KMS-11 (cell line): ENCODE measurements around the gene KDF1.

Experiments used
- H2AFZ ChIP-seq: fragments of 200-600 bp; sonication (generic); 2 replicates; pipeline ENCODE4 v1.6.1; 2016; ENCODE audit warnings: antibody characterized with exemption, mixed run types, low read depth
- H3K27ac ChIP-seq: fragments of 200-600 bp; sonication (generic); 2 replicates; pipeline ENCODE4 v1.6.1; 2016; ENCODE audit warnings: mild to moderate bottlenecking, mixed run types
- H3K27me3 ChIP-seq: fragments of 200-600 bp; sonication (generic); 2 replicates; pipeline ENCODE4 v1.6.1; 2017; ENCODE audit warnings: mild to moderate bottlenecking, low read depth, mixed run types, moderate library complexity; ENCODE audit not compliant: insufficient read depth
- H3K36me3 ChIP-seq: fragments of 200-600 bp; sonication (generic); 2 replicates; pipeline ENCODE4 v1.6.1; 2017; ENCODE audit warnings: mild to moderate bottlenecking, mixed run types; ENCODE audit not compliant: insufficient read depth
- H3K4me1 ChIP-seq: fragments of 200-600 bp; sonication (generic); 2 replicates; pipeline ENCODE4 v1.6.1; 2016; ENCODE audit warnings: mild to moderate bottlenecking, low read depth, mixed run types; ENCODE audit not compliant: poor library complexity, severe bottlenecking
- H3K4me2 ChIP-seq: fragments of 200-600 bp; sonication (generic); 2 replicates; pipeline ENCODE4 v1.7.0; 2016; ENCODE audit warnings: mild to moderate bottlenecking, mixed run types
- H3K4me3 ChIP-seq: fragments of 200-600 bp; sonication (generic); IDR thresholded peaks from 2 replicates; pipeline ENCODE4 v1.6.1; 2017; ENCODE audit warnings: low read depth, low read length, mixed read lengths; ENCODE audit not compliant: insufficient read depth
- H3K79me2 ChIP-seq: fragments of 200-600 bp; sonication (generic); 2 replicates; pipeline ENCODE4 v1.6.1; 2016; ENCODE audit warnings: low read depth, mixed run types; ENCODE audit not compliant: insufficient read depth
- H3K9ac ChIP-seq: fragments of 200-600 bp; sonication (generic); 2 replicates; pipeline ENCODE4 v1.6.1; 2016; ENCODE audit warnings: mild to moderate bottlenecking, mixed run types
- H4K20me1 ChIP-seq: fragments of 200-600 bp; sonication (generic); 2 replicates; pipeline ENCODE4 v1.6.1; 2016; ENCODE audit warnings: mild to moderate bottlenecking, mixed run types; ENCODE audit not compliant: insufficient read depth
- CTCF ChIP-seq: fragments of 200-600 bp; sonication (generic); conservative IDR thresholded peaks from 2 replicates; pipeline ENCODE4 v1.6.1; 2017; ENCODE audit warnings: low read depth, mild to moderate bottlenecking, antibody characterized with exemption, low read length, moderate library complexity, mixed read lengths

KDF1 gene, protein sequence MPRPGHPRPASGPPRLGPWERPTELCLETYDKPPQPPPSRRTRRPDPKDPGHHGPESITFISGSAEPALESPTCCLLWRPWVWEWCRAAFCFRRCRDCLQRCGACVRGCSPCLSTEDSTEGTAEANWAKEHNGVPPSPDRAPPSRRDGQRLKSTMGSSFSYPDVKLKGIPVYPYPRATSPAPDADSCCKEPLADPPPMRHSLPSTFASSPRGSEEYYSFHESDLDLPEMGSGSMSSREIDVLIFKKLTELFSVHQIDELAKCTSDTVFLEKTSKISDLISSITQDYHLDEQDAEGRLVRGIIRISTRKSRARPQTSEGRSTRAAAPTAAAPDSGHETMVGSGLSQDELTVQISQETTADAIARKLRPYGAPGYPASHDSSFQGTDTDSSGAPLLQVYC

GRCh38 chr1:26959722-26960624 lies at the start of gene KDF1:
TSS of gene KDF1 (minus strand) at chr1:26960468. CDS start at chr1:26952380, 8,088 bp downstream.
- Histone ChIP-seq H3K4me3 (no peak within 1 kb of the TSS), H3K4me1 (no peaks in the 10 kb centered on the region), H3K27me3 (no peaks in the 10 kb centered on the region; the same call in 1 of the 2 replicates), H3K9ac (no peak within 1 kb of the TSS), H2AFZ (no peak within 1 kb of the TSS), H3K4me2 (no peak within 1 kb of the TSS), H3K27ac (no peak within 1 kb of the TSS), H4K20me1 (no peaks in the 10 kb centered on the region), H3K36me3 (no peaks in the 10 kb centered on the region), H3K79me2 (no peaks in the 10 kb centered on the region)
- TF ChIP-seq CTCF, result no peak

DNA sequence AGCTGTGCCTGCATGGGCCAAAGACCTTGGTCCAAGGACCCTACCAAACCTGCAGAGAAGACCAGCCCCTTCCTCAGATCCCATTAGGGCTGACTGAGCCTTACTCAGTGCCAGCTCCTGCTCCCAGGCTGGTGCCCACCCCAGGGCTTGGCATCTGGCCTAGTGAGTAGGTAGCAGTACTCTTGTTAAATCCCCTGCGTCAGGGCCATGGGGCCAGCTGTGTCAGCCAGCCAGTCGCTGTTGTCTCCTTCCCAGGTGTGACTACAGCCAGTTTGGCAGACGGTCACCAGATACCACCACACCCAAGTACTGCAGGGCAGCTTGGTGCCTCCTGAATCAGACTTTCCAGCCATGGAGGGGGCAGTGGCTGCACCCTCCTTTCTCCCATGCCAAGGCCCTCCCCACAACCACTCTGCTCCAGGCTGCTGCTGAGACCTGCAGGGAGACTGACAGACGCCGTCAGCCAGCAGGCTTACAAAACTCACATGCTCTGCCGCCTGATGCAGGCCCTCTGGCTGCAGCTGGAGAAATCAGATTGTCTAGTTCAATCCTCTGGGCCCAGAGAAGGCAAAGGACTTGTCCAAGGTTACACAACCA lies 49.4 kb upstream of the KDF1 start:
- Histone ChIP-seq H4K20me1 (no peaks in the 10 kb centered on the region), H3K27ac (no peak overlapping the region), H2AFZ (no peak overlapping the region), H3K36me3 (no peaks in the 10 kb centered on the region), H3K4me2 (no peak overlapping the region), H3K4me3 (no peak overlapping the region), H3K27me3 (no peaks in the 10 kb centered on the region), H3K79me2 (no peaks in the 10 kb centered on the region), H3K4me1 (peaks cover 5% of the 10 kb centered on the region), H3K9ac (no peak overlapping the region)
- TF ChIP-seq CTCF, result no peak

GRCh38 chr1:27007909-27008582 lies 47.8 kb upstream of the KDF1 start:
- H3K36me3 ChIP-seq, result no peaks in the 10 kb centered on the region
- no peak overlapping the region for H3K9ac ChIP-seq
- no peaks in the 10 kb centered on the region for H3K79me2 ChIP-seq
- no peaks in the 10 kb centered on the region for H4K20me1 ChIP-seq
- no peak overlapping the region for H3K27ac ChIP-seq
- H3K4me2 ChIP-seq, result no peak overlapping the region
- H3K27me3 ChIP-seq, result no peaks in the 10 kb centered on the region
- TF ChIP-seq CTCF, result no peak
- no peaks in the 10 kb centered on the region for H3K4me1 ChIP-seq
- no peak overlapping the region for H3K4me3 ChIP-seq
- no peak overlapping the region for H2AFZ ChIP-seq

DNA sequence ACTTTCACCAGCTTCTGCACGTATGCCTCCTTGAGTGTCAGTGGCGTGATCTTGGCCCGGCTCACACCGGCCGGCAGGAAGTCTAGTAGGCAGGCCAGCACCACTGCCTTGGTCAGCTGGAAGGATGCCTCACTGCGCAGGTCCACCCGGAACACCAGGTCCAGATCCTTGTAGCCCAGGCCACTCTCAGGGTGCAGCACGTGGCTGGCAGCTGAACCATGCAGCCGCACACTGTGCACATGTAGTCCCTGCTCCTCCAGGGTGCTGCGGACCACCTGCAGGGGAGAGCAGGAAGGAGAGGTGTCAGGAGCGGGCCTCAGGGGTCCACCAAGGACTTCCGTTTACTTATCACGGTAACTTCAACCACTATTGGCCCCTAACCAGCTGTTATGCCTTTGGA lies 46.4 kb upstream of the KDF1 start:
- H3K4me3 ChIP-seq, result no peak overlapping the region
- H3K27ac ChIP-seq, result no peak overlapping the region
- no peaks in the 10 kb centered on the region for H3K79me2 ChIP-seq
- H3K27me3 ChIP-seq, result no peaks in the 10 kb centered on the region
- H3K4me2 ChIP-seq, result no peak overlapping the region
- no peak for TF ChIP-seq CTCF
- no peak overlapping the region for H3K9ac ChIP-seq
- H3K36me3 ChIP-seq, result no peaks in the 10 kb centered on the region
- no peaks in the 10 kb centered on the region for H4K20me1 ChIP-seq
- H3K4me1 ChIP-seq, result no peaks in the 10 kb centered on the region
- H2AFZ ChIP-seq, result no peak overlapping the region
